DMS 273 (cell line): ENCODE measurements around the gene CACUL1.

Source experiments
- DNase-seq: peaks from one replicate; lab custom pipeline; 2025; ENCODE audit not compliant: unreplicated experiment; lab: John Stamatoyannopoulos, UW

Gene CACUL1

DNA sequence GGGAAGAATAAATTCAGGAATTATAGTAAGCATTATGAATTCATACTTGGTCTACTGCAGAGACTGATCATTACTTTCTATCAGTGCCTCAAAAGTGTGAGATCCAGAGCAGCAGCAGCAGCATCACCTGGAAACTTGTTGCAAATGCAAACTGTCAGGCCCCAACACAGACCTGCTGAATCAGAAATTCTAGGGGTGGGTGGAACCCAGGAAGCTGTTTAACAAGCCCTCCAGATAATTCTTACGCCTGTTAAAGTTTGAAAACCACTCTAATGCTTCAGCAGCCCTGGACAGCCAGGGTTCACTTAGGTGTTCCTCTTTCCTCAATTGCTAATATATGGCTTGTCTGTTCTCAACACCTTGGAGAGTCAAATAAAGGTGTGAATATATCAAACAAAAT, 19.5 kb downstream of the CACUL1 start:
- no peak for DNase-seq

DNA sequence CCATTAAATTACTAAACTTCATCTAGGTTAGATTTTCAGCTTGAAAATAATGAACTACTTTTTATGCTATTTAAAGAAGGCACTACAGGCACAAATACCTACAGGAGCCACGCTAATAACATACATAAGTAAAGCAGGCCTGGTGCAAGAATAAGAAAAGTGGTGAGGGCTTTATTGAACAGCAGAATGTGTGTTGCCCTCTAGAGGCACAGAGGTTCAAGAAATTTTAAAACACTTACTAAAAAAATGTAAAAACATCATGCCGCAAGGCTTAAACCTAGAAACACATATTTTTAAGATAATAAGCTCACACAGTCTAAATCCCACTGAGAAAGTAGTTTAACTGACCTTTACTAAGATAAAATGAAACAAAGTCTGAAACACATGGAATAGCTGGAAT, 20.3 kb downstream of the CACUL1 start:
- no peak for DNase-seq

DNA sequence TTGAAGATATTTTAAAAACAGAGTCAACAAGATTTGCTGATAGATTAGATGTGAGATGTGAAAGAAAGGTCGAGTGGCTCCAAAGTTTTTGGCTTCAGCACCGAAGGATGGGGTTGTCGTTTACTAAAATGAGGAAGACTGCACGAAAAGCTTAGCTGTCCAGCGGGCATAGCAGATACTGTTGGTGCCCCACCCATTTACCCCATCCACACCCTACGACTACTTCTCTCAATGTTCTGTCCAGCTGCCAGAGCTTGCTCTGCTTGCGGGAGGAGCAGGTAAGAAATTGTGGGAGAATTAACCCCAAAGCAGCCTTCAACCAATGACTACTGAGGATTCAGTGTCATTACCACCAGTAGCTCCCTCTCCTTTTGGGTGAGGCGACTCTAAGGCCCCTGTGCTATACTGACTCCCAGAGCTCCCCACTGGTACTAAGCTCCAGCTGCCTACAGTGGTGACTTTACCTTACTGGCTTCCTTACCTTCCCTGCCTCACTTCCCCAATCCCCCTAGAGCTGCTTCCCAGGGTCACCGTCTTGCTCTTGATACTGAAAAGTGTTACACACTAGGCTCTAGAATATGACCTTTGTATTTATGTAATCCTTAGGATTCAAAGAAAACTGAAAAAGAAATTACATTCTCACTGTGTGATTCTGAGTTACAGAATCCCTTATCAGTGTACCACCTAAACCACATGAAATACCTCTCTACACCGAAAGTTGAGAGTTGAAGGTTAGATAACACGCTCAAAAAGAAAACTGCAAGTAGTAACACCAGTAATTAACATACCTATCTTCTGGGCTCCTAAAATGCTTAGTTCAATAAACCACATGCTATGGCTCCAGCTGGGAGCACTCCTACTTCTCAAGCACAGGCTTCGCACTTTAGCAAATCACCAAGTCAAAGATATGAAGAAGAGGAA, 22.3 kb downstream of the CACUL1 start:
- no peak for DNase-seq

DNA sequence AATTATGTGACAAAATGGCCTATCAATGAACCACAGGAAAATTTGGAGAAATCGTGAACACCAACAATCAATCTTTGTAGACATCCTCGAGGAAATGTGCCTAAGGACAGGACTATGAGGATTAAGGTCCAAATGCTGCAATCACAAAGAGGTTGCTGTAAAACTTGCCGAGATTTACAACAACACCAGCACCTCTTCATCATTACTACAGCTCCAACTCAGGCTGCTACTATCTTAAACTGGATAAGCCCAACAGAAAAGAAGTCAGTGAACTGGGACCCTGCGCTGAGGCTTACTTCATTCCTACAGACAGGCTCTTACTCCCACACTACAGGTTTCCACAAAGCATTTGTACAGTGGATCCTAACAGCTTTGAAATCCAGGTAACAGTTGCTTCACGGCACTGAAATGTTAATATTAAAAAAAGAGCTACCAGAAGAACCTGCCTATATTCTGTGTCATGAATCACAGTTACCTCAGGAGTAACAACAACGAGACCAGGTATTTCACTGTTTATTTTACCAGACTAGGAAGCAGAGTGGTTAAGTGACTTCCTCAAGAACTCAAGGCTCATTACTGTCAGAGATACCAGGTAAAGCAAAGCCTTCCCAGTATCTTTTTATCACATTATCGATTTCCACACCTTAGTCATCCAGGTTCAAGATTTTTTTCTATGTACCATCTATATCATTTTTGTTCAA, 23.9 kb downstream of the CACUL1 start:
- no peak for DNase-seq

DNA sequence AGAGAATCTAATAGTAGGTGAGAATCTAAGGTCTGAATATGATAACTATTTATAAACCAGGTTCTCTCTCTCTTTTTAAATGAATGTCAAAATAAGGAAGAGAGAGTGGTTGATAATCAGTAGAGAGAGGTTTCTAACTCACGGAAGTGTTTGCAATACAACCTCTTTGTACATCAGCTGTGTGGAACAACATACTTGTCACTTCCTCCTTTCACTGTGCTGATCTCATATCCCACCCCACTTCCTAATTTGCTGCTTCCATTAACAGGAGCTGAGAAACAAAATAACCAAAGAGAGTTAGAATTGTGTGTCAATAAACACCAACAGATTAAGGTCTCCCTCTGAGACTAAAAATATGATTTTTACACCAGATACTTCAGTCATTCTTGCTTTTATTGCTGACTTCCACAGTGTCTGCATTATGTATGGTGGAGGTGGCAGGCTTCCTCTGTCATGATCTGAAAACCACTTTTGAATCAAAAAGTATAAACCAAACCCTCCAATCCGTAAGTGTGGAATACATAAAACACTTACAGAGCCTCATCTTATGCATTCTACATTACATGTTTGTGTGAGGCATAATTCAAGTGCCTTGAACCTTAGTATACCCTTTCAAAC, 25.0 kb downstream of the CACUL1 start:
- no peak for DNase-seq

DNA sequence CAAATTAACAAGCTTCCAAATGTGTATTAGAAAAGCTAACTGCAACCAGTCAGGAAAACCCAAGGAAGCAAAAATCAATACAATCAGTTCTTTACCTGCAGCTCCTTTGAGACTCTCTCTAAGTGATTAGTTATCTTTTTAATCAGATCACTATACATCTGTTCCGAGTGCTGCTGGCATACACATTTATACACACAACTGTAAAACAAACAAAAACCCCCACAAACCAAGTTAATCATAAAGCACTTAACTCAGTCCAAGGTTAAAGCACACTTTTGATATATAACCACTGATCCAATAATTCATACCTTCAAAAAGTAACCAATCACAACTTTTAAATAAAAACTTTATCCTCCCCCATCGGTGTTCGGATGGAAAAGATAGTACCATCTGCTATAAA, 25.6 kb downstream of the CACUL1 start:
- no peak for DNase-seq

DNA sequence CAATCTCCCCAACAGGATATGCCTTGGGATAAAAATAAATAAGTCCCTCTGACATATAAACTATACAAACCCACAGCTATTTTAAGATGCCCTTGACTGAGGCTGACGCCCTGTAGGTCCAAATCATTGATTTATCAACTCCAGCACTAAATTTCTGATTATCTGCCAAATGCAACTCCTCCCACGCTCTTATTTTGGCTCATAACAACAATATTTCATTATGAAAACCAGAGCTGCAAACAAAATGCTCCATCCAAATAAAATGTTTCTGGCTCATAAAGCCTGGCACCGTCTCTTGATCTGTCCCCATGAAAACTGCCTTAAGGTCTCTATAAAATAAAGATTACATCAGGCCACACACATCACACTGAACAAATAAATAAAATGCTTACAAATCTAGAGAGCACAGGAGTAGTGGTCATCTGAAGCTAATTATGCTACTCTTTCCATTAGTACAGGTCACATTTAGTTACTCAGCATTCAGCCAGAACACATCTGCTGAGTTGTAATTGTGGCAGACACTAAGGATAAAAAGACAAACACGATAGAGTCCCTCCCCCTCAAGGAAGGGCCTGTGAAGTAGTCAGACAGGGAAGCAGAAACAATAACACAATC, 28.8 kb downstream of the CACUL1 start:
- DNase-seq, result no peak

DNA sequence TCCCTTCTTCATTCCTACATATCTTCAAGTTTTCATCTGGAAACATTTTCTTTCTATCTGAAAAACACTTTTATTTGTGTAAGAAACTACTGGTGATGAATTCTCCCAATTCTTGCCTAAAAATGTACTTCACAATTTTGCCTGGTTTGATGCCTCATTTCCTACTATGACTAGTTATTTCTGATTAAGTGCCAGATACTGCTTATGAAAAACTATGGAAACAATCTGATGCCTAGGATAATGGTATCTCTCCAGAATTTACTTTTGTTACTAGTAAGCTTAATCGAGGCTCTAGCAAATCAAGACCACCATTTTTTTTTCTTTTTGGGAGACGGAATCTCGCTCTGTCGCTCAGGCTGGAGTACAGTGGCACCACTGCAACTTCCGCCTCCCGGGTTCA, 31.3 kb downstream of the CACUL1 start:
- DNase-seq, result no peak

DNA sequence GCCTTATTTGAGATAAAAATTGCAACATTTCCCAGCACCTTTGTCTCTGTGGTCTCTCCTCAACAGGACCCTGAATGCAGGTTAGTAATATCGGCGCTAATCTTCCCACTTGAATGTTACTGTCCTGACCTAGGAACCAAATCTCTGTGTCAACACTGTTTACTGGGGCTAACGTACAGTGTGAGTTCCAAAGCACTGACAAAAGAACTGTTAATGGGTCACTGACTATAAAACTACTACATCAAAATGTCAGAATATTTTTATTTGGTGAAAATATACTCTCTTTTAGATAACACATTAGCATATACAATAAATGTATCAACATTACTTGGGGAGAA, 33.3 kb downstream of the CACUL1 start:
- no peak for DNase-seq

DNA sequence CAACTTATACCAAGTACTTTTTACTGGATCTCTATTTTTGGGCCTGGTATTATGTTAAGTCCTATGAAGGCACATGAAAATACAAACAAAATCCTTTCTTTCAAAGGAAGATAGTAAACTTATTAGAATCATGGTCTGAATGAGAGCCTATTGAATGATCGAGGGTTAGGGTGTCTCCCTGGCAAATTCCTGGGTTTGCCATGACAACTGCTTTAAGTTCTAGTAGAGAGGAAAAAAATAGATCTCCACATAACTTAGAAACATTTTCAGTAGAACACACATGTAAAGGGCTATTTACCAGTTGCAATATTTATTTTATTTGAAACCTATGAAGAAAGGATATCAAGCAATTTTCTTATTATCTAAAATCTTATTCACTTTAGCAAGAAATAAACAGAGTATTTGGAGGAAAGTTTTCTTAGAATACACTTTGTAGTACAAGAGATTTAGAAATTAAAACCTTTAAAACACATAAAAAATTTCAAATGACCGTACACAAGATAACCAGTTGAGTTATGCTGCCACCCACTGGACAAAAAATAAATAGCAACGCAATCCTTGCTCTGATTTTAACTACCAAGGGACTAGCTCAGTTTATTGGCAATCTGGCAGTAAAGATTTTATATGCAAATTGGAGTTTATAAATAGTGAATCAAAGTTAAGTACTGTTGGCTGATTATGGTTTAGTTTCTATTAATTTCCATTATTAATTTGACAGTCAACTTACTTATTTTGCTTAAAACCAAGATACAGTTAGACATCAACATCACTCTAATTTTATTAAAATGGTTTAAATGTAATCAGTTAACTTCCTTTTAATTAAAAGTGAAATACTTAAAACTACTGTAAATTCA, 33.9 kb downstream of the CACUL1 start:
- peak; percentile 80 for DNase-seq

DNA sequence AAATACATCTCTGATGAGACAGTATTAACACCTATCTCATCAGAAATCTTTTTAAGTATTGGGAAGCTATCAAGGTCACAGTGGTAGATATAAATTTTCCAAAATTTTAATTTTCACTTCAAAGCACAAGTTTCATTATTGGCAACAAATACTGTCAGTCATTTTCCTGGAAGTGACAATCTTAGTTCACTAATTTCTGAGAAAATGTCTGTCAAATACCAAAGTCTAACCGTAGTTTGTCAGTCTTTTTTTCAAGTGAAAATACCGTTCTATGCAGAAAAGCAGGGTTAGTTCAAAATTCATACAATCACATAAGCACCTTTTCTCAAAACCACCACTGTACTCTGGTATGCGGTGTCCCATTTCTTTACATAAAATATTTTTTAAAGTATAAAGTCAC, 40.4 kb downstream of the CACUL1 start:
- no peak for DNase-seq

DNA sequence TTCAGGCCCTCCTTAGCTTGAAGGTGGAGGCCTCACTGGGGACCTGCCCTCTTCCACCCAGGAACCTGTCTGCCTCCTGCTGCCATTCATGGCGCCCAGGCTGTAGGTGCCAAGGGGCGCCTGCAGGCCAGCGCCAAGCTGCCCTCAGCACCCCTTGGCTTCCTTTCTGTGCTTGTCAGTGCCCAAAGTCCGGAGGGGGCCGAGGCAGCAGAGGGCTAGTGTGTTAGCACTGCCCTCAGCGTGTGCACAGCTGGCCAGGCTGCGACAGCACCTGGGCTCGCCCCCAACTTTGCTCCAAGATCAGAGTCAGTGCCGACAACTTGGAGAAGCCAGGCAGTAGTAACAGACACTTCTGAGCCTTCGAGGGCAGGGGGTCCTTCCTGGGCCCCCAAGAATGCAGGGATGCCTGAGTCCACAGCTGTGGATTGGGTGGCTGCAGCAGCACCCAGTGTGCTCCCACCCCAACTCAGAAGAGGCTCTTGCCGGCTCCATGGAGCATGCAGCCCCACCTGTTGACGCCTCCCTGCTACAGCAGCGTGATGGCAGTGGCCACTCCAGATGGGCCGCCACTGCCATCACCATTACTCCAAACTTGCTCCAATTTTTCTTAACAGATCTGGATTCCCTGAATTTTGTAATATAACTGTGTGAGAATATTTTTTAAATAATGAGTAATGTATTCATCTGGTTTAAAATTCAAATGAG, 41.7 kb downstream of the CACUL1 start:
- DNase-seq, result peak; percentile 22

DNA sequence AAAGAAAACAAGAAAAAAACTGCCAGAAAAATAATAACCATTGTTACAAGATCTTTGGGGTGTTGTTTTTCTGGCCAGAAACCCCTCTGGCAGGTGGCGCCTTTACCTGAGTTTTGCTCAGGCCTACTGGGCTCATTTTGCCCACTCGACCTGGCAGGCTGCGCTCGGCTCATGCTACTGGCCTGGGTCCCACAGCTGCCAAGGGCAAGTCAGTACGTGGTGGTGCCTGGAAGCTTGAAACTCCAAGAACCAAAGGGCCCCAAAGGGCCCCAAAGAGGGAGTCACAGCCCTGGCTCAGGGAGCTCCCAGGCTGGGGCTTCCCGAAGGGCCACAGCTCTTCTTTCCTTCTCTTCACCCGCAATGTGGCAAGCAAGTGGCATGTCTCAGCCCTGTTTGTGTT, 42.7 kb downstream of the CACUL1 start:
- no peak for DNase-seq

DNA sequence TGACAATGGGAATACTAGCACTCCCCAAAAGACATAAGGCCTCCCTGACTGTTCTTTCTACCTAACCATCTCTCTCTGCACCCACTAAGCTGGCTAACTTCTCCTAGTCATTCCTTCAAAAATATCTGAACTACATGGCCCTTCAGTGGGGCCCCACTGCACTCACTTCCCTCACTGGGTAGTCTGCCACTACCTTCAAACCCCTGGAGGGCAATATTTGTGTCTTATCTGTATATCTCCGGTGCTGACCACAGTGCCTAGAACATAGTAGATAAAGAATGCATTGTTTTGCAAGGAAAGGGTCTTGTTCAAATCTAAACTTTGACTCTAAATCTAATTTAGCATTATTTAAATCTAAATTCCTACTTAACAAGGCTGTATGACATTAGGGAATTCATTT, 44.3 kb downstream of the CACUL1 start:
- DNase-seq, result no peak

DNA sequence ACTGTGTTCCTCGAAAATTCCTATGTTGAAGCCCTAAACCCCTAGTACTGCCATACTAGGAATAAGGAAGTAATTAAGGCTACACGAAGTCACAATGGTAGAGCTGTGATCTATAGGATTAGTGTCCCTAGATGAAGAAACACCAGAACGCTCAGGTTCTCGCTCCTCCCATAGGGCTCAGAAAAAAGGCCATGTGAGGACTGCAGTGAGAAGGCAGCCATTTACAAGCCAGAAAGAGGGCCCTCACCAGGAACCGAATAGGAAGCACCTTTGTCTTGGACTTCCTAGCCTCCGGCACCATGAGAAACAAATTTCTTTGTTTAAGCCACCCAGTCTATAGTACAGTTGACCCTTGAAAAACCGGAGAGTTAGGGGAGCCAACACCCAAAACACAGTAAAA, 46.2 kb downstream of the CACUL1 start:
- no peak for DNase-seq

DNA sequence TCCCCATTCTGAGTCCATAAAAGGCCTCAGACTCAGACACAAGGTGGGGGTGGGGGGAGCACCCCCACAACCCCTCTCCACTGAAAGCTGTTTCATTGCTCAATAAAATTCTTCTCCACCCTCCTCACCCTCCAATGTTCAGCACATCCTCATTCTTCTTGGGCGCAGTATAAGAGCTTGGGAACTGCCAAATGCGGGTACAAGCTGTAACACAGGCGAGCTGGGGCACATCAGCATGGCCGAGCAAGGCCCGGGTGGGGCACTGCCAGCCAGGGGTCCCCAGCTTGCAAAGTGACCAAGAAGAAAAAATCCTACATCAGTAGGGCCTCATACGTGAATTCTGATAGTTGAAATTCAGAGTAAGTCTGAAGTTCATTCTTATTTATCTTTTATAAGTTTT, 50.1 kb downstream of the CACUL1 start:
- no peak for DNase-seq

DNA sequence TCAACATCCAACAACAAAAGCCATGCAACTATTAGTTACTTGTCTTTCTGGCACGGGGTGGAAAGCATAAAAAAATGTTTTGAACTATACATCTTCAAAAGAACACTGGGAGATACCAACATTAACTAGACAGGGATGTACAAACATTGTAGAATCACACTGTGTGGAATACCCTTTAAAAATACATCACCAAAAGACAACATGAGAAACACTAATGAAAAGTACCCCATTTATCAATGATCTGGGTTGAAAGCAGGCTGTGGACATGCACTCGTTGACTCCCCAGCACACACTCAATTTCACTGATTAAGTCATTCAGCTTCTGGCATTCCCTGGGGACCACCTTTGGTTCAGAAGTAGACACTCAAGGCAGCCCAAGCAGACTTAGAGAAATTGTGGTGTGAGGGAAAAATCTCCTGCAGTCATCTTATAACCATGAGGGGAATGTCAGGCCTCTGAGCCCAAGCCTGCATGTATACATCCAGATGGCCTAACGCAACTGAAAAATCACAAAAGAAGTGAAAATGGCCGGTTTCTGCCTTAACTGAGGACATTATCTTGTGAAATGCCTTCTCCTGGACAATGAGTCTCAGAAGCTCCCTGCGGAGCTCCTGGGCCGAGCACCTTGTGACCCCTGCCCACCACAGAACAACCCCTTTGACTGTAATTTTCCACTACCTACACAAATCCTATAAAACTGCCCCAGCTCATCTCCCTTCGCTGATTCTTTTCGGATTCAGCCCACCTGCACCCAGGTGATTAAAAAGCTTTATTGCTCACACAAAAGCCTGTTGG, 53.0 kb downstream of the CACUL1 start:
- no peak for DNase-seq

DNA sequence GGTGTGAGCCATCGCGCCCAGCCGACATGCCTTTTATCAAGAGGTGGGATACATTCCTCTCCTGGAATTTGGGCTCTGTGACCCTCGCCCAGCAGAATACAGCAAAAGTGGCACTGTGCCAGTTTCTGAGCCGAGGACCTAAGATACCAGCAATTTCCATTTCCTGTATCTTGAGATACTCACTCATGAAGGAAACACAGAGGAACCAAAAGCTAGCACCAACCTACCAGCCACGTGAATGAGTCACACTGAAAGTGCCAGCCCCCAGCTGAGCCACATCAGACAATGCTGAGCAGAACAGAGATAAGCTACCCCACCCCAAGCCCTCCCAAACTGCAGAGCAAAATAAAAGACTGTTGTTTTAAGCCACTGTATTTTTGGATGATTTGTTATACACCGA, 56.3 kb downstream of the CACUL1 start:
- DNase-seq, result no peak

DNA sequence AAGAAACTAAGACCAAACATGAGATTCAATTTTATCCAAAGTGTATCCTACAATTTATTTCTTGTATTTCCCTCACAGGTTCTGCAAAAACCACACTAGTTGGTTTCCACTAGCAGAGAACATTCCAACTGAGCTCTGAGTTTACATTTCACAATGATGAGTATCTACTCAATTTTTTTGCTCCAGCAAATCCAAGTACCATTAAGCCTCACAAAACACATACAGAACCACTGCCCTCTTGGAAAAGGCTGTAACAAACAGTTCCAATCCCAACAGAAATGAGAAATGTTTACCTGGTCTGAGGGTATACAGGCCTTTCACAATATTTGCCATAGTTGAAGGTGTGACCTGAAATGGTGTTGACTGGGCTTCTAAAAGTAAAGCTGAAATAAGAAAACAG, 59.9 kb downstream of the CACUL1 start:
- no peak for DNase-seq
